Fibroblast of skin of right quadriceps (primary cell): Measurements from ENCODE around the gene SHMT2.

Experiments used
- DNase-seq: peaks from one replicate; pipeline ENCODE4 v3.0.0-alpha.2; 2013

Gene SHMT2

DNA sequence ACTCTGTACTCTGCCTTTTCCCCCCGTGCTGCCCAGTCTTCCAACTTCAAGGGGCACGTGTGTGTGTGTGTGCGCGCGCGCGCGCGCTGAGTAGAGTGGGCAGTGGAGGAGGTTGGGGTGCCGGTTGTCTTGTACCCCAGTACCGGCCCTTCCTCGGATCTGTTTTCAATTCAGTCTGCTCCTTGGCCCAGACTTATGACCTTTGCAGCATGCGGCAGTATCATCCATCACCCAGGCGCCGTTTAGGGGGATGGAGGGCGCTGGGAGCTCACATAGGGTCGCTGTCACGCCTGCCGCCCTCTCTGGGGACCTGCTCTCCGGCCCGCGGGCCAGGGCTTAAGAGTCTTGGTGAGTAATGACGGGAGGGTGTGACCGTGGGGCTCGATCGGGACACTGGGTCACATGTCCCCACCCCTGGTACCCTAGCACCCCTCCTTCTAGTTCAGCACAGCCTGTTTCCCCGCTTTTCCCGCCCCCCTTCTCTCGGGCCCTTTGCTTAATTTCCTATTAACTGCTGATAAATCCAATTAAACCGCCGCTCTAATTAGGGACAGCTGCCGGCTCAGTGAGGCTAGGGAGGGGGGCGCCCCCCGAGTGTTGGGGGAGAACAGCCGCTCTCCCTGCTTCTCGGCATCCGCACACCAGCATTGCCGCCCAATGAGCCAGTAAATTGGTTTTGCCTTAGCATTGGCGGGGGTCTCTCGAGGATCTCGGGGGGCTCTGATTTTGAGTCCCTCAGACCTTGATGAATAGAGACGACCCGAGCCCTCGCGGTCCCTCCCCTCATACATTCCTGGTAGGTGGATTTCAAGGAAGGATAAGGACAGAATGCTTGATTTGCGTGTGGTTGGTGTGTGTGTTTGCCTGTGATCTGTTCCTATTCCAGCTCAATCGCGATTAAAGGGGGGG is 12.1 kb downstream of the SHMT2 start:
- DNase-seq, result no peak

GRCh38 chr12:57242329-57242690 is 12.8 kb downstream of the SHMT2 start:
- no peak for DNase-seq

- DNase-seq, result peak; percentile 54
Measured at GRCh38 chr12:57242691-57243454, 13.4 kb downstream of the SHMT2 start.

- peak; percentile 69 for DNase-seq
Measured at GRCh38 chr12:57243521-57244311, 14.2 kb downstream of the SHMT2 start.

- DNase-seq, result no peak
Measured at GRCh38 chr12:57244312-57244696, 14.8 kb downstream of the SHMT2 start.

- DNase-seq, result no peak
Measured at GRCh38 chr12:57247041-57247440, 17.5 kb downstream of the SHMT2 start.

- DNase-seq, result no peak
Measured at GRCh38 chr12:57248934-57249742, 19.6 kb downstream of the SHMT2 start.

DNA sequence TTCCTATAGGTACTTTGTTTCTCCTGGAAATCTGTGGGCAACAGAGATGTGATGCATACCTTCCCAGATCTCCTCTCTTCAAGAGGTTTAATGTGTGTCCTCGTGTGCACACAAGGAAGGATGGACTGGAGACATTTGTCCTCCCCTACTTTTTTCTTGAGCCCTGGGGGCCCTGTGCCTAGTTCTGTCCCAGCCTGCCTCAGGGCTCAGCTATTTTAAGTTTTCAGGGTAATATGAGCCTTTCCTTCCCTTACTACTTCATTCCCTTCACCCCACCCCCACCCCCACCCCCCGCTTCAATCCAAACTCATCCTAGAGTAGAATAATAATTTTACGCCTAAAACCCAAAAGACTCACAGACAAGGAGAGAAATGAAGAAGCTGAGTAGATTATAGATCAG is 21.0 kb downstream of the SHMT2 start:
- no peak for DNase-seq

DNA sequence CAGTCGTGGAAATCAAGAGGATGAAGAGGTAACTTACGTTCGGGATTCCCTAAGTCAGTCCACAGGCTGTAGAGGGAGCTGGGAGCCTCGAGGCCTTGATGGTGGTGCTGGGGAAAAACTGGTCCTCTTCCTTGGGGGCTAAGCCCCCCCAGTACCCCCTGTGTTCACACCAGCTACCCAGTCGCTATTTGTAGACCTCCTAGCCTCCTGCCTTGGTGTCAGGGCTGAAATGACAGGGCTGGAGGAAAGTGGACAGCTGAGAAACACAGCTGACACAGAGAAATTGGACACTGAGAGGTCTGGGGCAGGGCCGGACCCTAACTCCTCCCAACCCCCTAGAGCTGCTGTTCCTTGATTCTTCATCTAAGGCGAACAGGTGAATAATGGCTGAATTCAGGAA is 21.4 kb downstream of the SHMT2 start, which contains the start of gene STAC3:
STAC3 (minus strand) TSS at position 232 of the 400 bp plus-strand sequence. CDS start 1,551 bp downstream, outside the sequence.
- DNase-seq, result no peak

DNA sequence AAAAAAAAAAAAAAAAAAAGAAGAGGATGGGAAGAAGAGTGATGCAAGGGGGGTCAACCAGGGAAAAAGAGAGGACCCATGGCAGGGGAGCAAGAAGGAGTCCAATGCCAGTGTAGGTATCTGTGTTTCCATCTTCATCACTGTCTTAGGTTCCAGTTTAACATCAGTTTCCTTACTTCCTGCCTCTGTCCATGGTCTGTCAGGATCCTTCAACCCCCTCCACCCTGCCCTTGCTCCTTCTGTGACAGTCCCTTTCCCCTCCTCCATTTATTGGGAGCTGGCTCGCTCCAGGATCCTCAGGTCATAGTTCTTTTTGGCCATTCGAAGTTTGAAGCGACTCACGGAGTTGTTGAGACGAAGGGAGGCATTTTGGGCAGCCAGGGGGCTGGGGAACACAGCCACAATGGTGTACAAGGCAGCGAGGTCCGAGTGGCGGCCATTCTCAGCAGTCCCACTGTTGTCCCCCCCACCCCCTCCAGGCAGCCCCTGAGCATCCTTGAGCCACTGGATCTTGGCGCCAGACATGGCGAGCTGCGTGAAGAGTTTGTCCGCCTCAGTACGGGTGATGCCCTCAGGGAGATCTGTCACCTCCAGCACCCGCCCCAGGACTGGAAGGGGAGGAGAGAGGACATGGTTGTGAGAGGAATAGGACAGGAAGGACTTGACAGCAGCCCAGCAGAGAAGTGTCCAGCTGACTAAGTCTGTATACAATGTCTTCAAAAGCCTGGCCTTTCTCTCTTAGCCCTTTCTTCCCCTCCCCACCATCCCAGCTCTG is 25.2 kb downstream of the SHMT2 start:
- DNase-seq, result no peak

- DNase-seq, result no peak
Measured at GRCh38 chr12:57255916-57256315, 26.4 kb downstream of the SHMT2 start.

DNA sequence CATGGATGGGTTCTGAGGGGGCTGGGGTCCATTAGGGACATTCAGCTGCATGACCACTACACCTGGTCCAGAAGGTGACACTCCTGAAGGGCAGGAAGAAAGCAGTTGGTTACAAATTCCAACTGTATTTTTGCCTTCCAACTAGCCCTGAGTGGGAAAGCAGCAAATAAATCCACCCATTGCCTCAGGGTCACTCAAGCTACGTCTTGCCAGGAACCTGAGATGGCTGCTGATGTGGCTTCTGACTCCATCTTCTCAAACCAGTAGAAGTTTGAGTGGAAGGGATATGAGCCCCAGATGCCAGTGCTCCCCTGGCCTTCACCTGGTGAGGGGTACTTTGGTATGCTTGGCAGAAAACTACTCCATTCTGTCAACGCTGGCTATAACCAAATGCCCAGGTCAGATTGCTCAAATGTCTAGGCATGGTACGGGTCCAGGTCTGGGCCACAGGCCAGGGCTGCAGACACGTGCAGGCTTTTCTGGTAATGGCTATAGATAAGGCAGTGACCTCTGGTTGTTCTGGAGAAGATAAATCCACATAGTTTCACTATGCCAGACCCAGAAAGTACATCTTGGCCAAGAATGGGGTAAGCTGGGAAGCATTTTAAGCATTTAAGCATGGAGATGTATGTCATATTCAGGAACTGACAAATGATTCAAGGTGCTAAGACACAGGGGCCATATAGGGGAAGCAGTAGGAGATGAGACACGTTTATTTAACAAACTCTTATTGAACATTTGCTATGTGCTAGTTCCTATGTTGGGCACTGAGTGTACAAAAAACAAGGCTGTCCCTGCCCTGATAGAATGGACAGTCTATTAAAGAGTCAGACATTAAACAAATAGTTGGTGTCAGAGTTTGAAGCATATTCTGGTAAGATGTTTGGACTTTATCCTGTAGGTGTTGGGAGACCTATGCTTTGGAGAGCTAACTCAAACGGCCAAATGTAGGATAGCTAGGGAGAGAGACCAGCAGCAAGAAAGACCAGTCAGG is 29.8 kb downstream of the SHMT2 start:
- no peak for DNase-seq

GRCh38 chr12:57260366-57260765 is 30.9 kb downstream of the SHMT2 start:
- DNase-seq, result no peak

GRCh38 chr12:57261428-57261865 is 31.9 kb downstream of the SHMT2 start:
- no peak for DNase-seq

GRCh38 chr12:57262126-57262822 is 32.8 kb downstream of the SHMT2 start:
- no peak for DNase-seq

DNA sequence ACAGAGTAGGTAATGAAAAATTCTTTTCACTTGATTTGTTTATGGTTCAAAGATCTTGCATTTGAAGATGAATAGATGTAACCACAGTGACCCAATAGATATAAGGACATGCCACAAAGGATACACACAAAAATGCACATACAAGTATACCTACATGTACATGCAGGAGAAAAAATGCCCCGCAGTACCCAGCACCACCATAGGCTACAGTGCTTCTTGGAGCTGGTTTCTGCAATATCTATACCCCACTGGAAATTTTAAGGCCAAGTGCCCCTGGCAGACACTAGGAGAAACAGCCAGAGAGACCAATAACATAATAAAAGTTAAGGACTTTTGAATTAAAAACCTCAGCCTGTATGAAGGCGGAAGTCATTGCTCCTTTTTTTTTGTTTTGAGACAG is 33.6 kb downstream of the SHMT2 start:
- no peak for DNase-seq

GRCh38 chr12:57266681-57267080 is 37.2 kb downstream of the SHMT2 start:
- DNase-seq, result no peak

DNA sequence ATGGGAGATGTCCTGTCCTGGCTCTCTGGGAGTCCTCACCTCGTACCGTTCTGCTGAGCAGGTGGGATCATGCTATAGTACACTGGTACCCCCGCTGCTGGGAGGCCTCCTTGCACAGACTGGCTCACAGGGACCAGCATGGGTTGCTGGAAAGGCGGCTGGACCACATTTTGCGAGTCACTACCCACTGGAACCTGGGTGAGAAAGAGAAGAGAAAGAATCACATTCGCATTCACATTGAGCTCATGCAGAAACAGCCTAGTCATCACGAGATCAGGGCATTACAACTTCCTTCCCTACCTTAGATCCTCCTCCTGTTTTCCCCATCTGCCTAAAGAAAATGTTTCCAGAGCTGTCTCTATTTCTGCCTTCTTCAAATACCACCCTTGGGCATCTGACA is 38.8 kb downstream of the SHMT2 start:
- peak; percentile 38 for DNase-seq

GRCh38 chr12:57270966-57271470 is 41.5 kb downstream of the SHMT2 start:
- DNase-seq, result no peak
